Prostate gland (tissue), 2 donors: ENCODE data around the gene MXI1.

ENCODE experiments used
- POLR2A ChIP-seq: fragments of 450-650 bp; IDR thresholded peaks from one replicate; pipeline ENCODE4 v1.6.1; 2016; ENCODE audit warnings: antibody characterized with exemption, mild to moderate bottlenecking
- TF ChIP-seq, protein P1 (sequence below), 4 experiments: fragments of 200-600 bp in 2 of 4; fragments of 450-650 bp in 2 of 4; sonication (generic) in 2 of 4; IDR thresholded peaks; 1 replicate in 3 of 4; 2 replicates in 1 of 4; pipeline ENCODE4 v1.5.1; 2016 to 2019; ENCODE audit warnings: antibody characterized with exemption in 4 of 4, mild to moderate bottlenecking in 2 of 4, moderate library complexity in 2 of 4

- no peak for TF ChIP-seq POLR2A
- TF ChIP-seq, protein P1, sequence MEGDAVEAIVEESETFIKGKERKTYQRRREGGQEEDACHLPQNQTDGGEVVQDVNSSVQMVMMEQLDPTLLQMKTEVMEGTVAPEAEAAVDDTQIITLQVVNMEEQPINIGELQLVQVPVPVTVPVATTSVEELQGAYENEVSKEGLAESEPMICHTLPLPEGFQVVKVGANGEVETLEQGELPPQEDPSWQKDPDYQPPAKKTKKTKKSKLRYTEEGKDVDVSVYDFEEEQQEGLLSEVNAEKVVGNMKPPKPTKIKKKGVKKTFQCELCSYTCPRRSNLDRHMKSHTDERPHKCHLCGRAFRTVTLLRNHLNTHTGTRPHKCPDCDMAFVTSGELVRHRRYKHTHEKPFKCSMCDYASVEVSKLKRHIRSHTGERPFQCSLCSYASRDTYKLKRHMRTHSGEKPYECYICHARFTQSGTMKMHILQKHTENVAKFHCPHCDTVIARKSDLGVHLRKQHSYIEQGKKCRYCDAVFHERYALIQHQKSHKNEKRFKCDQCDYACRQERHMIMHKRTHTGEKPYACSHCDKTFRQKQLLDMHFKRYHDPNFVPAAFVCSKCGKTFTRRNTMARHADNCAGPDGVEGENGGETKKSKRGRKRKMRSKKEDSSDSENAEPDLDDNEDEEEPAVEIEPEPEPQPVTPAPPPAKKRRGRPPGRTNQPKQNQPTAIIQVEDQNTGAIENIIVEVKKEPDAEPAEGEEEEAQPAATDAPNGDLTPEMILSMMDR (IDR thresholded peaks at IDR 0.05) = no peak
Observed at GRCh38 chr10:110277591-110277990, 70.2 kb downstream of the MXI1 start.
